GM18867 (cell line): ENCODE measurements around the gene IFIT1B.
"Not testable (repeated sequence)": the region's sequence is repeated elsewhere in the genome, so short reads cannot be mapped to it uniquely, and the experiment has no call there.

Experiments
- ATAC-seq: cut with Tn5 transposase; IDR thresholded peaks from one replicate; pipeline ENCODE4 v1.9.1; 2021; ENCODE audit warnings: mild to moderate bottlenecking, moderate library complexity; ENCODE audit not compliant: unreplicated experiment

Gene IFIT1B

GRCh38 chr10:89379103-89379502 lies 1.2 kb downstream of the IFIT1B start:
- ATAC-seq: no peak

- ATAC-seq: no peak
Measured at GRCh38 chr10:89382757-89383156, 4.9 kb downstream of the IFIT1B start.

GRCh38 chr10:89384474-89385340 lies 6.9 kb downstream of the IFIT1B start:
- ATAC-seq: no peak

- ATAC-seq: no peak
Measured at GRCh38 chr10:89388806-89389205, 10.9 kb downstream of the IFIT1B start.

- no peak for ATAC-seq
Measured at GRCh38 chr10:89389254-89389653, 11.4 kb downstream of the IFIT1B start.

- no peak for ATAC-seq
Measured at GRCh38 chr10:89390476-89391225, 12.8 kb downstream of the IFIT1B start.

- not testable (repeated sequence) for ATAC-seq
Measured at GRCh38 chr10:89391226-89391576, 13.3 kb downstream of the IFIT1B start.

GRCh38 chr10:89391907-89392756 lies 14.3 kb downstream of the IFIT1B start, which contains the start of gene IFIT1:
Gene IFIT1 (plus strand): TSS chr10:89392623. CDS start chr10:89392713, 90 bp downstream.
- peak; percentile 92 for ATAC-seq

- ATAC-seq: no peak
Measured at GRCh38 chr10:89392974-89393373, 15.1 kb downstream of the IFIT1B start.

GRCh38 chr10:89393898-89394297 lies 16.0 kb downstream of the IFIT1B start:
- ATAC-seq: no peak

GRCh38 chr10:89395141-89395540 lies 17.3 kb downstream of the IFIT1B start:
- ATAC-seq: no peak

GRCh38 chr10:89398003-89398749 lies 20.3 kb downstream of the IFIT1B start:
- no peak for ATAC-seq

- ATAC-seq: no peak
Measured at GRCh38 chr10:89399956-89400355, 22.1 kb downstream of the IFIT1B start.

GRCh38 chr10:89403043-89403442 lies 25.2 kb downstream of the IFIT1B start:
- ATAC-seq: no peak

GRCh38 chr10:89404104-89405047 lies 26.5 kb downstream of the IFIT1B start:
- ATAC-seq: no peak

GRCh38 chr10:89406178-89406577 lies 28.3 kb downstream of the IFIT1B start:
- not testable (repeated sequence) for ATAC-seq

- not testable (repeated sequence) for ATAC-seq
Measured at GRCh38 chr10:89407792-89408191, 29.9 kb downstream of the IFIT1B start.

- not testable (repeated sequence) for ATAC-seq
Measured at GRCh38 chr10:89409282-89409681, 31.4 kb downstream of the IFIT1B start.

- ATAC-seq: not testable (repeated sequence)
Measured at GRCh38 chr10:89410551-89410950, 32.7 kb downstream of the IFIT1B start.
